Astrocyte (in vitro differentiated cells and primary cell): Measurements from ENCODE around the gene FASN. TPM values are rescaled to one million over a fixed set of nuclear protein-coding genes. Genes with fewer than 3 reads are reported as not detected.
A peak's percentile ranks its signal among the peaks of the same experiment; 100 is the strongest.

Source experiments
- DNase-seq: peaks from one replicate; pipeline ENCODE4 v3.0.0-alpha.2; 2010; ENCODE audit warnings: low read depth
- FAIRE-seq: peaks from 2 replicates; lab custom pipeline; 2011; peaks lifted over from hg19 to GRCh38; lab: Jason Lieb, UNC
- H2AFZ ChIP-seq: 2 replicates; pipeline ENCODE4 v1.6.0; 2012; ENCODE audit warnings: low read depth, low read length, inconsistent platforms
- H3K27ac ChIP-seq: 2 replicates; pipeline ENCODE4 v1.5.1; 2011; ENCODE audit warnings: low read depth, low read length, inconsistent platforms
- H3K27me3 ChIP-seq: 2 replicates; pipeline ENCODE4 v1.6.0; 2011; ENCODE audit warnings: low read length, inconsistent platforms; ENCODE audit not compliant: insufficient read depth
- H3K36me3 ChIP-seq: 2 replicates; pipeline ENCODE4 v1.5.1; 2011; ENCODE audit warnings: low read length, inconsistent platforms; ENCODE audit not compliant: insufficient read depth
- H3K4me1 ChIP-seq: 2 replicates; pipeline ENCODE4 v1.5.1; 2011; ENCODE audit warnings: low read length, inconsistent platforms; ENCODE audit not compliant: insufficient read depth
- H3K4me2 ChIP-seq: 2 replicates; pipeline ENCODE4 v1.6.0; 2012; ENCODE audit warnings: low read length, inconsistent platforms
- H3K4me3 ChIP-seq: 2 replicates; pipeline ENCODE4 v1.5.1; 2011; ENCODE audit warnings: low read depth, mild to moderate bottlenecking, low read length, inconsistent platforms; ENCODE audit not compliant: insufficient read depth
- H3K79me2 ChIP-seq: 2 replicates; pipeline ENCODE4 v1.6.0; 2012; ENCODE audit warnings: mild to moderate bottlenecking, low read length, inconsistent platforms; ENCODE audit not compliant: insufficient read depth
- H3K9ac ChIP-seq: 2 replicates; pipeline ENCODE4 v1.6.0; 2012; ENCODE audit warnings: mild to moderate bottlenecking, low read length, inconsistent platforms
- H3K9me3 ChIP-seq: 2 replicates; pipeline ENCODE4 v1.5.1; 2012; ENCODE audit warnings: low read depth, mild to moderate bottlenecking, low read length, inconsistent platforms; ENCODE audit not compliant: insufficient read depth
- H4K20me1 ChIP-seq: 2 replicates; pipeline ENCODE4 v1.6.0; 2012; ENCODE audit warnings: low read length, inconsistent platforms; ENCODE audit not compliant: insufficient read depth
- H3K27ac Mint-ChIP-seq: one replicate; pipeline ENCODE4 v1.8.0; 2021; ENCODE audit warnings: mild to moderate bottlenecking, mixed read lengths; ENCODE audit not compliant: unreplicated experiment
- H3K27me3 Mint-ChIP-seq: one replicate; pipeline ENCODE4 v1.8.0; 2021; ENCODE audit warnings: low read depth, mixed read lengths; ENCODE audit not compliant: unreplicated experiment
- H3K36me3 Mint-ChIP-seq: one replicate; pipeline ENCODE4 v1.8.0; 2021; ENCODE audit warnings: low read depth, mixed read lengths; ENCODE audit not compliant: unreplicated experiment
- H3K4me1 Mint-ChIP-seq: one replicate; pipeline ENCODE4 v1.8.0; 2021; ENCODE audit warnings: low read depth, mixed read lengths; ENCODE audit not compliant: unreplicated experiment
- H3K4me3 Mint-ChIP-seq: one replicate; pipeline ENCODE4 v1.8.0; 2021; ENCODE audit warnings: mild to moderate bottlenecking, moderate library complexity, mixed read lengths; ENCODE audit not compliant: unreplicated experiment
- H3K9me3 Mint-ChIP-seq: one replicate; pipeline ENCODE4 v1.8.0; 2021; ENCODE audit warnings: mild to moderate bottlenecking, mixed read lengths; ENCODE audit not compliant: unreplicated experiment
- CTCF ChIP-seq: IDR thresholded peaks from 2 replicates; pipeline ENCODE4 v1.5.1; 2011; ENCODE audit warnings: low read depth, mild to moderate bottlenecking, inconsistent platforms, low read length, moderate library complexity; ENCODE audit not compliant: insufficient read depth
- EZH2 ChIP-seq: IDR thresholded peaks from 2 replicates; pipeline ENCODE4 v1.6.1; 2012; ENCODE audit warnings: mild to moderate bottlenecking, low read length, inconsistent platforms; ENCODE audit not compliant: insufficient read depth
- total RNA-seq: library from RNA; stranded (reverse); gene quantifications from 2 replicates; pipeline ENCODE4 v1.2.1, GENCODE V29; 2021

The FASN gene
- total RNA-seq, 1 donor from 2014 or later = 203 TPM

- Histone ChIP-seq H3K9me3 (no peaks in the 10 kb centered on the region), H2AFZ (no peak overlapping the region), H4K20me1 (peaks cover 50% of the 10 kb centered on the region), H3K4me3 (peak overlapping the region; percentile 70), H3K79me2 (peaks cover 56% of the 10 kb centered on the region), H3K27me3 (no peaks in the 10 kb centered on the region), H3K4me2 (peak overlapping the region; percentile 99), H3K36me3 (peaks cover 4% of the 10 kb centered on the region), H3K9ac (peak overlapping the region; percentile 88), H3K4me1 (peaks cover 28% of the 10 kb centered on the region), H3K27ac (no peak overlapping the region)
- Mint-ChIP-seq H3K36me3 (no peaks in the 10 kb centered on the region), H3K4me1 (peaks cover 6% of the 10 kb centered on the region), H3K27me3 (no peaks in the 10 kb centered on the region), H3K4me3 (peak overlapping the region; percentile 77), H3K27ac (no peak overlapping the region), H3K9me3 (no peaks in the 10 kb centered on the region)
- no peak for FAIRE-seq
- TF ChIP-seq EZH2 = no peak
- TF ChIP-seq CTCF = no peak
- DNase-seq = no peak
Measured at GRCh38 chr17:82095777-82096708, 2.0 kb downstream of the FASN start.

- Histone ChIP-seq H3K4me2 (peak overlapping the region; percentile 99), H3K27me3 (no peaks in the 10 kb centered on the region), H4K20me1 (peaks cover 59% of the 10 kb centered on the region), H3K27ac (no peak overlapping the region), H2AFZ (no peak overlapping the region), H3K4me1 (peaks cover 28% of the 10 kb centered on the region), H3K36me3 (peaks cover 8% of the 10 kb centered on the region), H3K4me3 (no peak overlapping the region), H3K79me2 (peaks cover 56% of the 10 kb centered on the region), H3K9ac (no peak overlapping the region), H3K9me3 (no peaks in the 10 kb centered on the region)
- FAIRE-seq (no peak), DNase-seq (no peak)
- H3K27ac Mint-ChIP-seq = no peak overlapping the region
- H3K4me1 Mint-ChIP-seq = peaks cover 4% of the 10 kb centered on the region
- no peaks in the 10 kb centered on the region for H3K27me3 Mint-ChIP-seq
- H3K9me3 Mint-ChIP-seq = no peaks in the 10 kb centered on the region
- H3K4me3 Mint-ChIP-seq = no peak overlapping the region
- TF ChIP-seq EZH2 (no peak), CTCF (no peak)
- no peaks in the 10 kb centered on the region for H3K36me3 Mint-ChIP-seq
Measured at GRCh38 chr17:82094931-82095776, 2.9 kb downstream of the FASN start.
